Measurements from ENCODE around the gene TCFL5.

TCFL5 gene

GRCh38 chr20:62820962-62821725, 40.5 kb downstream of the TCFL5 start:
- DNase-seq, result no peak

DNA sequence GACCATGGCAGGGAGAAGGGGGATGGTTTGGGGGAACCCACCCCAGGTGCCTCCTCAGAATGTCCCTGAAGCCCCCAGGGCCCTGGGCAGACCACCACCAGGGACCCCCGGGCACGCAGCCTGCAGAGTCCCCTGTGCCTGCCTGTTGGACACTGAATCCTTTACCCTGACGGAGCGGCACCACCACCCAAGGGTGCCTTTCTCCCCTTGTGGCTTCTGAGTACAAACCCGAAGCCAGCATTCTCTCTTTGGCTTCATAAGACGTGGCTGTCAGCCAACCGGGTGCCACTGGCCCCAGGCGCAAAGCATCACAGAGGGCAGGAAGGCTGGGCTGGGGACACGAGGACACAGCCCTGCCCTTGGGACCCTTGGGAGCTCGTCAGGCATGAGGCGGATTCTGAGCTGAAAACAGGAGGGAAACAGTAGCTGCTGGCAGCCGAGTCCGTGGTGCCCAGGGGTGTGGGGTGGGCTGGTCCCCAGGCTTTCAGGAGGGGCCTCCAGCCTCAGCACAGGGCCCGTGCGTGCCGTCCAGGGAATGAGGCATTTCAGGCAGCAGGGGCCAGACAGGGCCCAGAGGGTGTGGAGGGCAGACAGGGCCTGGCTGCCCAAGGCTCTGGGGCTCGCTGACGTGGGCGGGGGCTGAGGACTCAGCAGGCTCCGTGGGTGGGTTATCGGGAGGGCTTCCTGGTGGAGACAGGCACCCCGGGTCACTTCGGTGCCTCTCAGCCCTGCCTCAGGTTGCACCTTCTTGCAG, 41.2 kb downstream of the TCFL5 start:
- DNase-seq, result no peak

GRCh38 chr20:62819494-62820174, 42.0 kb downstream of the TCFL5 start:
- no peak for DNase-seq

DNA sequence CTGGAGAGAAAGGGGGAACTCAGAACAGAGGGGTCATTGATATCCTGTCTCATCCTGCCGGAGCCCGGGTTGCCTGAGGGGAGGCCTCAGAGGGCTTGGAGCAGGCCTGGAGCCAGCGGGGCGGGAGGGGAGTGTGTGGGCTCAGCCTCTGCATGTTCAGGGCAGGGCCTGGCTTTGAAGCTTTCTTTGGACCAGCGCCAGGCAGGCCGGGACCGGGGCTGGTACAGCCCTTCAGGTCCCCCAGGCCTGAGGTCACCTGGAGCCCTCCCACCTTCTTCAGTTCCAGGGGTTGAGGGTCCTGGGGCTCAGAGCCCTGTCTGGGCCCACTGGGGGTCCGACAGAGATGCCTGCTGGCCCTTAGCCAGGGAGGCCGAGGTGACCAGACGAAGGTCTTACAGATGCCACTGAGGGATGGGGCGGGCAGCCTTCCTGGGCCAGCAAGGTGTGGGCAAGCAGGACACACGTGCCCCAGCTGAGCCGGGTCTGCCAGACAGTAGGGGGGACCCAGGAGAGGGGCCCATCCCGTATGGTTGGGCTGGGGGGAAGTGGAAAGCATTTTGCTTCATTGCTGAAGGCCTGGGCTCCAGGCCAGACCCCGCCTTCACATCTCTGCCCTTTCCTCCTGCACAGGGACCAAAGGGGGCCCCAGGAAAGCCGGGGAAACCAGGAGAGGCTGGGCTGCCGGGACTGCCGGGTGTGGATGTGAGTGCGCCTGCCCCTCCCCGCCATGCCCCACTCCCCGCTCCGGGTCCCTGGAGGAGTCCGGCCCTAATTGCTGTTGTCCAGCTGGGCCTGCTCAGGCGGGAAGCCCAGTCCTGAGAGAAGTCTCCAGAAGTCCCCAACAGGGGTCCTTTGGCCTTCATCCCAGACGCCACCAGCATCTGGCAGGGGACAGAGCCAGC, 42.8 kb downstream of the TCFL5 start:
- no peak for DNase-seq

GRCh38 chr20:62817975-62818591, 43.5 kb downstream of the TCFL5 start:
- no peak for DNase-seq

- DNase-seq, result no peak
Measured at GRCh38 chr20:62816884-62817873, 44.4 kb downstream of the TCFL5 start, which contains the start of gene COL9A3. TSS of gene COL9A3 (plus strand) at chr20:62817050. CDS start at chr20:62817065, 15 bp downstream.

DNA sequence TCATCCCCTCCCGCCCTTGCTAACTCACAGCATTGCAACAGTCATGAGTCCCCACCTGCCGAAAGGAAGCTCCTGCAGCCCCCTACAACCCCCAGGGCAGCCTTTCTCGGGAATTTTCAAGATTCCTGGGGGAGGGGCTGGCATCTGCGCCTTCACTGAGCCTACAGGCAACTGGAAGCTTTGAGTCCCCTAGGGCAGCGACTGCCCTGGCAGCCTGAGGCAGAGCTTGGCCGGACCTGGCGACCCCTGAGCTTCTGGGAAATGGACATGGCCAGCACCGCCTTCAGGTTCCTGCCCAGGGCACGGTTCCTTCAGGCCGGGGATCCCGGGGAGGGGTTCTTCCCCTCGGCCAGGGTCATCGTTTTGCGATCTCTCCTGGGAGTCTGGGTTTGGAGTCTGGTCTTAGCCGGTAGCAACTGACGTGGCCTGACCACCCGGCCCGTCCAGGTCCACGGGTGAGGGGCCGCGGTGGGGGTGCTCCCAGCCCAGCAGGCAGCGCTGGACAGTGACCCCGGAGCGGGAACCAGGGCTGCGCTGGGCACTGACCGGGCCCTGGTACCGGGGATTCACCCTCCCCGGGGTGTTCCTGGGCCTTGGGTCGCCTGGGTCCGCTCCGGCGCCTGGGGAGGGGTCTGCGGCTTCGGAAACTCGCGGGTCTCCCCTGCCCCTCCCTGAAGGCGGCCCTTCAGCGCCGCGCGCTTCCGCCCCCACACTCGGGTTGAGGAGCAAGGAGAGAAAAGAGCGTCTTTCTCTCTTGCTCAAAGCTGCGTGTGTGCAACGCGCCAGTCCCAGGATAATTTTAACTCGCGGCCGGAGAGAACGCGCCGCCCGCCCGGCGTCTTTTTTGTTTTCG, 45.4 kb downstream of the TCFL5 start:
- no peak for DNase-seq

DNA sequence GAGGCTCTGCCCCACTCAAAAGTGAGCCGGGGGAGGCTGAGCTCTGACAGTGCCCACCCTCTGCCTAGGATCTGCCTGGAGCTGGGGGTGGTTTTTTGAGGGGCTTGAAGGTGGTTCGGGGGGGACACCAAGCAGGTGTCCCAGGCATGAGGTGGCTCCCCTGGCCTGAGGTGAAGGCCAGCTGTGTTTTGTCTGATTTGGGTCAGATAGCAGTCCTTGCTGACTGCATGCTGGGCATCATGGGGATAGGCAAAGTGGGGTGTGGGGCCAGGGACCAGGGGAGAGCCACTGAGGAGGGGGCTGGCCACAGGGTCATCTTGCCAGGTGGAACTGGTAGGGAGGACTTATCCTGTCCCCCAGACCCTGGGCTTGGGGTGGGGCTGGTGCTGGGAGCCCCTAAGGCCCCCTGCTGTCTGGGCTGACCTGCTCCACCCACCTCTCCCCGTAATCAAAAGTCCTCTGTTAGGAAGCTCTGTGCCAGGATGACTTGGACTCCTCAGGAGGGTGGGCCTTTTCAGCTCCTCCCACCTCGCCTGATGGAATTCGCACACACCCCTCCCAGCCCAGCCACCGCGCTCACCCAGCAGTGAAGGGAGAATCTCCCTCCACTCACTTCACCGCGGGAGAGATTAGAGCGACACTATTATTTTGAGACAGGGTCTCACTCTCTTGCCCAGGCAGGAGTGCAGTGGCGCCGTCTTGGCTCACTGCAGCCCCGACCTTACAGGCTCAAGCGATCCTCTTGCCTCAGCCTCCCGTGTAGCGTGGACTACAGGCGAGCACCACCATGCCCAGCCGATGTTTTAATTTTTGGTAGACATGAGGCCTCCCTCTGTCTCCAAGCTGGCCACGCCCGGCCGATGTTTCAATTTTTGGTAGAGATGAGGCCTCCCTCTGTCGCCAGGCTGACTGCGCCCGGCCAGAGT, 46.3 kb downstream of the TCFL5 start:
- no peak for DNase-seq

DNA sequence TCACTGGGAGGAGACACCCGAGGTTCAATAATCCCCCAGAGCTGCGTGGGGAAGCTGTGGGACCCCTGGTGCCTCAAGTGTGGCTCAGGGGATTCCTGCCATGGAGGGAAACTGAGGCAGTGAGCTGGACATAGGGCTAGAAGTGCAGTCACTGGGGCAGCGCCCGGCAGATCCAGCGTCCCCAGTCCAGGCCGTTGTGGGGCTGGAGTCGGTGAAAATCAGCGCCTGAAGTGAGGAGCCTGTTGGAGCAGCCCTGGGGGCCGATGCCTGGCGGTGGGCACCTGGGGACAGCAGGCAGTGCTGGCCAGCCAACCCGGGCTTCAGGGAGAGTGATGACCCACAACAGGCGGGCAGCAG, 46.9 kb downstream of the TCFL5 start:
- no peak for DNase-seq

DNA sequence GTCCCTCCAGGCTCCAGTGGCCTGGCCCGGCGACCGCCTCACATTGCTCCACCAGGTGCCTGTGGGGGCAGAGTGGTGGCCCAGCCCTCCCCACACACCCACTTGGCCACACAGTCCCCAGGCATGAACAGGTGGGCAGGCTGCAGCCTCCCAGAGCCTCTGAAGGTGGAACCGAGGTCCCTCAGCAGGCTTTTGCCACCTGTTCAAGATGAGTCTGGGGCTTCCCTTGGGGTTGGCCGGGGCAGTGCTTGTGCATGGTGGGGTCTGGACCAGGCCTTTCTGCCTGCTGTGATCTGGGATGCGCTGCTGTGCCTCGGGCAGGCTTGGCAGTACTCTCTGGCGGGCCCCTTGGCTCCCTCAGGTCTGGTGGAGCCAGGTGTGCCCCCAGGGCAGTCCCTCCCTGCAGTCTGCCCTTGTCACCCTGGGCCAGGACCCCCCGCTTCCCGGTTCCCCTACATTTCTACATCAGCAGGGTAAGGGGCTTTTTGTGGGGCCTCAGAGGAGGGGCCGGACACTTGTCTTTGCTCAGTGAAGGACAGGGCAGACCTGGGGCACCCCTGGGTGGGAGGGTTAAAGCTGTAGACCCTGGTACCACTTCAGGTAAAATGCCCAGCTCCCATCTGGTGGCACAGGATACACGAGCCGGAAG, 47.4 kb downstream of the TCFL5 start:
- no peak for DNase-seq

DNA sequence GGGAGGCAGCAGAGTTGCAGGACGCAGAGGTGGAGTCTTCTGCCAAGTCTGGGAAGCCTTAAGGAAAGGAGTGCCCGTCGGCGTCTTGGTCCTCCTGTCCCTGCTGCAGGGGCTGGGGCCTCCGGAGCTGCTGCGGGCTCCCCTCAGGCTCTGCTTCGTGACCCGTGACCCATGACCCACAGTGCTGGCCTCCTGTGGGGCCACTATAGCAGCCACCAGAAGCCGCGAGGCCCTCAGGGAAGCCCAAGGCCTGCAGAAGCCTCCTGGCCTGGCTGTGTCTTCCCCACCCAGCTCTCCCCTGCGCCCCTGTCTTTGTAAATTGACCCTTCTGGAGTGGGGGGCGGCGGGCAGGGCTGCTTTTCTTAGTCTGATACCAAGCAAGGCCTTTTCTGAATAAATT, 48.0 kb downstream of the TCFL5 start:
- no peak for DNase-seq

GRCh38 chr20:62812907-62813200, 48.8 kb downstream of the TCFL5 start:
- no peak for DNase-seq

GRCh38 chr20:62812181-62812906, 49.3 kb downstream of the TCFL5 start:
- DNase-seq, result no peak

GRCh38 chr20:62811720-62812119, 49.9 kb downstream of the TCFL5 start:
- DNase-seq, result no peak

DNA sequence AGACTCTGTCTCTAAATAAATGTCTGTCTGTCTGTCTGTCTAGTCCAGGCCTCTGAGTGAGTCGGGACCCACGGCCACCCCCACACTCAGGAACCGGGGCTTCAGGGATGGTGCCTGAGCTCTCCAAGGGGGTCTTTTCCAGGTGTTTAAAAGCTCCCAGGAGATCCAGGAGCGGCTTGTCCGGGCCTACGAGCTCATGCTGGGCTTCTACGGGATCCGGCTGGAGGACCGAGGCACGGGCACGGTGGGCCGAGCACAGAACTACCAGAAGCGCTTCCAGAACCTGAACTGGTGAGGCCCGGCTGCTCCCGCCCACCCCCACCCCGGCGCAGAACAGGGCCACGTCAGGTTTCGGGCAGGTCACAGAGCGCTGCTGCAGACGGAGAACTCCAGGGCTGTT, 50.3 kb downstream of the TCFL5 start:
- DNase-seq, result no peak

GRCh38 chr20:62809530-62810428, 51.8 kb downstream of the TCFL5 start:
- DNase-seq, result no peak
